Measurements from ENCODE around the gene PAH. TPM values are rescaled to one million over a fixed set of nuclear protein-coding genes. Genes with fewer than 3 reads are reported as not detected.

PAH gene
- polyA plus RNA-seq, 1 of the 3 experiments (the other 2 are of a cell fraction) = not detected

DNA sequence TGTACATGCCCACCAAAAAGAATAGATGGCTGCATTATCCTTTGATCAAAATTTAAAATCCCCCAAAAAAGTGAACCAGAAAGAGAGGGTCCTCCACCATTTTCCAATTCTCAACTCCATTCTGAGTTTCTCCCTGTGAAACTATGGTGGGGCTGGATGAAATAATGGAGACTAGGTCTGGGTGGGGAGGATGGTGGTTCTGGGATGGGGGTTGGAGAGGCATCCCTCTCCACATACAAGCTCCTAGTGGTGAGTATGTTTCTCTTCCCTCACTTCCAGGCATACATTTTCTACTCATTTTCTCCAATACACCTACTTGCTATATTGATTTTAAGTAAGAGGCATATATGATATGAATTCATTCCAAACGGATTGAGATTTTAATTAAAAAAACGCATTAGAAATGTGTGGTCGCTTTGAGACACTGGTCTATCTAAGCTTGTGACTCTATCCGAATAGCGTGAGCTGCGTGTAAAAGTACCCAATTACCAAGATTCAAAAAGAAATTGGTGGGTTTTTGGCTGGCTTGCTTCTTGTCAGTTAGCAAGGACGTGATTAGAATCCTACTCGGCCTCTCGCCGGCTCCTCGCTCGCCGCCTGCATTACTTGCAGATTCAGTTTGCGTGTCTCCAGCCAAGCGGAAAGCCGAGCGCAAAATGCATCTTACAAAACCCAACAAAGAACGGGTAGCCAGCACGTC, 43.9 kb upstream of the PAH start:
- H3K27me3 ChIP-seq (ENCODE audit: insufficient read depth) = no peaks in the 10 kb centered on the region; the same call in 1 of the 2 replicates
- H3K27ac ChIP-seq (ENCODE audit: low read depth in 2 of 2, low read length in 1 of 2) = peak overlapping the region in 1 of 2 experiments; percentile 22; a peak in 1 of 4 replicates
- TF ChIP-seq SIN3A (IDR thresholded peaks at IDR 0.05; ENCODE audit: borderline replicate concordance, low read depth, low read length) = no peak
- TF ChIP-seq, protein P1, sequence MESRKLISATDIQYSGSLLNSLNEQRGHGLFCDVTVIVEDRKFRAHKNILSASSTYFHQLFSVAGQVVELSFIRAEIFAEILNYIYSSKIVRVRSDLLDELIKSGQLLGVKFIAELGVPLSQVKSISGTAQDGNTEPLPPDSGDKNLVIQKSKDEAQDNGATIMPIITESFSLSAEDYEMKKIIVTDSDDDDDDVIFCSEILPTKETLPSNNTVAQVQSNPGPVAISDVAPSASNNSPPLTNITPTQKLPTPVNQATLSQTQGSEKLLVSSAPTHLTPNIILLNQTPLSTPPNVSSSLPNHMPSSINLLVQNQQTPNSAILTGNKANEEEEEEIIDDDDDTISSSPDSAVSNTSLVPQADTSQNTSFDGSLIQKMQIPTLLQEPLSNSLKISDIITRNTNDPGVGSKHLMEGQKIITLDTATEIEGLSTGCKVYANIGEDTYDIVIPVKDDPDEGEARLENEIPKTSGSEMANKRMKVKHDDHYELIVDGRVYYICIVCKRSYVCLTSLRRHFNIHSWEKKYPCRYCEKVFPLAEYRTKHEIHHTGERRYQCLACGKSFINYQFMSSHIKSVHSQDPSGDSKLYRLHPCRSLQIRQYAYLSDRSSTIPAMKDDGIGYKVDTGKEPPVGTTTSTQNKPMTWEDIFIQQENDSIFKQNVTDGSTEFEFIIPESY (IDR thresholded peaks at IDR 0.05; ENCODE audit: borderline replicate concordance, low read depth) = no peak
- TF ChIP-seq RAD21 (IDR thresholded peaks at IDR 0.05; ENCODE audit: low read length) = no peak
- no peak for TF ChIP-seq RFX5 (IDR thresholded peaks at IDR 0.05; ENCODE audit: low read length)
- TF ChIP-seq FOXJ3 (CRISPR knock-in tag; IDR thresholded peaks at IDR 0.05) = no peak
- no peak for TF ChIP-seq JUND (IDR thresholded peaks at IDR 0.05)
- TF ChIP-seq NFIC (IDR thresholded peaks at IDR 0.05; ENCODE audit: borderline replicate concordance) = no peak
- no peak for TF ChIP-seq GABPA (IDR thresholded peaks at IDR 0.05; ENCODE audit: low read depth)
- no peak for TF ChIP-seq MEF2A (IDR thresholded peaks at IDR 0.05; ENCODE audit: borderline replicate concordance, low read depth)
- no peak for TF ChIP-seq NRF1 (IDR thresholded peaks at IDR 0.05; ENCODE audit: low read depth, low read length)
- TF ChIP-seq CHD2 (IDR thresholded peaks at IDR 0.05; ENCODE audit: low read length, partially characterized antibody) = no peak
- no peak overlapping the region for H3K4me2 ChIP-seq
- ChIA-PET CTCF (interaction anchor here (0.7 to 3.4 kb wide), 6 partner anchors 10 to 587 kb away, joined by 3 to 10 read pairs (median 3); no protein-coding TSS in a partner anchor), POLR2A (no interaction called here)
- H3K4me1 ChIP-seq (ENCODE audit: control insufficient read depth in 1 of 2, insufficient read depth in 2 of 2, low read depth in 1 of 2, low read length in 1 of 2) = peaks cover 0 to 6% of the 10 kb centered on the region in 2 experiments; a peak in 1 of 4 replicates
- DNase-seq = no peak
- H3K9me3 ChIP-seq = no peaks in the 10 kb centered on the region
- H3K9ac ChIP-seq = no peak overlapping the region
- WGBS (ENCODE audit: low lambda C conversion rate) = 63% methylated on average over 19 of the region's 19 CpGs
- no peaks in the 10 kb centered on the region for H3F3A ChIP-seq (replicated peaks; ENCODE audit: insufficient read depth)
- H2AFZ ChIP-seq (ENCODE audit: low read depth) = no peak overlapping the region
- no peaks in the 10 kb centered on the region for H3K9me2 ChIP-seq
- no peak overlapping the region for H3K4me3 ChIP-seq (ENCODE audit: low read depth in 2 of 2, low read length in 1 of 2)
- no peaks in the 10 kb centered on the region for H3K36me3 ChIP-seq (replicated peaks in 1 of 2; ENCODE audit: control insufficient read depth in 1 of 2, insufficient read depth in 2 of 2, low read length in 1 of 2)
- H3K79me2 ChIP-seq (ENCODE audit: insufficient read depth) = no peaks in the 10 kb centered on the region
- no peaks in the 10 kb centered on the region for H4K20me1 ChIP-seq (ENCODE audit: insufficient read depth)

DNA sequence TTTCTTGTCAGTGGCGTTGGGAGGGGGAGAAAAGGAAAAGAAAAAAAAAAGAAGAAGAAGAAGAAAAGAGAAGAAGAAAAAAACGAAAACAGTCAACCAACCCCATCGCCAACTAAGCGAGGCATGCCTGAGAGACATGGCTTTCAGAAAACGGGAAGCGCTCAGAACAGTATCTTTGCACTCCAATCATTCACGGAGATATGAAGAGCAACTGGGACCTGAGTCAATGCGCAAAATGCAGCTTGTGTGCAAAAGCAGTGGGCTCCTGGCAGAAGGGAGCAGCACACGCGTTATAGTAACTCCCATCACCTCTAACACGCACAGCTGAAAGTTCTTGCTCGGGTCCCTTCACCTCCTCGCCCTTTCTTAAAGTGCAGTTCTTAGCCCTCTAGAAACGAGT, 42.3 kb upstream of the PAH start:
- H3K27me3 ChIP-seq (ENCODE audit: insufficient read depth) = no peaks in the 10 kb centered on the region; the same call in 1 of the 2 replicates

More for the DNA sequence above, 42.3 kb upstream of the PAH start:
- Histone ChIP-seq H3F3A (replicated peaks; ENCODE audit: insufficient read depth) (no peaks in the 10 kb centered on the region), H3K79me2 (ENCODE audit: insufficient read depth) (no peaks in the 10 kb centered on the region), H3K9ac (no peak overlapping the region), H4K20me1 (ENCODE audit: insufficient read depth) (no peaks in the 10 kb centered on the region), H3K4me1 (ENCODE audit: control insufficient read depth in 1 of 2, insufficient read depth in 2 of 2, low read depth in 1 of 2, low read length in 1 of 2) (peaks cover 0 to 2% of the 10 kb centered on the region in 2 experiments; a peak in 1 of 4 replicates), H3K9me3 (no peaks in the 10 kb centered on the region), H2AFZ (ENCODE audit: low read depth) (no peak overlapping the region), H3K9me2 (no peaks in the 10 kb centered on the region), H3K4me2 (no peak overlapping the region), H3K27ac (ENCODE audit: low read depth in 2 of 2, low read length in 1 of 2) (peak overlapping the region in 1 of 2 experiments; percentile 86; a peak in 1 of 4 replicates), H3K36me3 (replicated peaks in 1 of 2; ENCODE audit: control insufficient read depth in 1 of 2, insufficient read depth in 2 of 2, low read length in 1 of 2) (no peaks in the 10 kb centered on the region), H3K4me3 (ENCODE audit: low read depth in 2 of 2, low read length in 1 of 2) (peak overlapping the region in 1 of 2 experiments; percentile 40; a peak in 2 of 4 replicates)
- no peak for TF ChIP-seq FOXJ3 (CRISPR knock-in tag; IDR thresholded peaks at IDR 0.05)
- no peak for TF ChIP-seq TAF1 (IDR thresholded peaks at IDR 0.05; ENCODE audit: borderline replicate concordance, low read depth, low read length)
- TF ChIP-seq, protein P2, sequence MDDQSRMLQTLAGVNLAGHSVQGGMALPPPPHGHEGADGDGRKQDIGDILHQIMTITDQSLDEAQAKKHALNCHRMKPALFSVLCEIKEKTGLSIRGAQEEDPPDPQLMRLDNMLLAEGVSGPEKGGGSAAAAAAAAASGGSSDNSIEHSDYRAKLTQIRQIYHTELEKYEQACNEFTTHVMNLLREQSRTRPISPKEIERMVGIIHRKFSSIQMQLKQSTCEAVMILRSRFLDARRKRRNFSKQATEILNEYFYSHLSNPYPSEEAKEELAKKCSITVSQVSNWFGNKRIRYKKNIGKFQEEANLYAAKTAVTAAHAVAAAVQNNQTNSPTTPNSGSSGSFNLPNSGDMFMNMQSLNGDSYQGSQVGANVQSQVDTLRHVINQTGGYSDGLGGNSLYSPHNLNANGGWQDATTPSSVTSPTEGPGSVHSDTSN (IDR thresholded peaks at IDR 0.05) = no peak
- TF ChIP-seq SMC3 (IDR thresholded peaks at IDR 0.05; ENCODE audit: low read depth, low read length) = no peak
- no peak for TF ChIP-seq RFX5 (IDR thresholded peaks at IDR 0.05; ENCODE audit: low read length)
- TF ChIP-seq, protein P3, sequence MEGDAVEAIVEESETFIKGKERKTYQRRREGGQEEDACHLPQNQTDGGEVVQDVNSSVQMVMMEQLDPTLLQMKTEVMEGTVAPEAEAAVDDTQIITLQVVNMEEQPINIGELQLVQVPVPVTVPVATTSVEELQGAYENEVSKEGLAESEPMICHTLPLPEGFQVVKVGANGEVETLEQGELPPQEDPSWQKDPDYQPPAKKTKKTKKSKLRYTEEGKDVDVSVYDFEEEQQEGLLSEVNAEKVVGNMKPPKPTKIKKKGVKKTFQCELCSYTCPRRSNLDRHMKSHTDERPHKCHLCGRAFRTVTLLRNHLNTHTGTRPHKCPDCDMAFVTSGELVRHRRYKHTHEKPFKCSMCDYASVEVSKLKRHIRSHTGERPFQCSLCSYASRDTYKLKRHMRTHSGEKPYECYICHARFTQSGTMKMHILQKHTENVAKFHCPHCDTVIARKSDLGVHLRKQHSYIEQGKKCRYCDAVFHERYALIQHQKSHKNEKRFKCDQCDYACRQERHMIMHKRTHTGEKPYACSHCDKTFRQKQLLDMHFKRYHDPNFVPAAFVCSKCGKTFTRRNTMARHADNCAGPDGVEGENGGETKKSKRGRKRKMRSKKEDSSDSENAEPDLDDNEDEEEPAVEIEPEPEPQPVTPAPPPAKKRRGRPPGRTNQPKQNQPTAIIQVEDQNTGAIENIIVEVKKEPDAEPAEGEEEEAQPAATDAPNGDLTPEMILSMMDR (IDR thresholded peaks at IDR 0.05) = no peak
- no peak for TF ChIP-seq EP300 (IDR thresholded peaks at IDR 0.05; ENCODE audit: borderline replicate concordance in 1 of 2, low read depth in 1 of 2, low read length in 1 of 2)
- no peak for TF ChIP-seq RCOR1 (IDR thresholded peaks at IDR 0.05; ENCODE audit: low read length)
- DNase-seq = no peak
- ChIA-PET CTCF (interaction anchor here (3.4 kb wide), 1 partner anchor 11 kb away, joined by 10 read pairs; no protein-coding TSS in a partner anchor), POLR2A (no interaction called here)
- WGBS (ENCODE audit: low lambda C conversion rate) = 66% methylated on average over 14 of the region's 14 CpGs

Data from SK-N-SH (cell line).